A549 (cell line): Measurements from ENCODE around the gene LIN9. TPM values are rescaled to one million over a fixed set of nuclear protein-coding genes. Genes with fewer than 3 reads are reported as not detected.
"Not testable (repeated sequence)": the region's sequence is repeated elsewhere in the genome, so short reads cannot be mapped to it uniquely, and the experiment has no call there.

Source experiments
- ATAC-seq, 2 experiments: fragments of 200-7000 bp in 1 of 2; fragments of >200 bp in 1 of 2; cut with Nextera tagmentation in 1 of 2; cut with Tn5 transposase in 1 of 2; 3 replicates each; pipeline versions ENCODE4 v1.8.0 to v1.9.1; 2018 to 2020; ENCODE audit warnings: mild to moderate bottlenecking in 1 of 2, moderate library complexity in 1 of 2
- CTCF ChIA-PET: fragments of 300-600 bp; sonication (Branson Sonifier 250); formaldehyde crosslinking; extraction: SDS; loops from one replicate; lab custom pipeline; 2021; ENCODE audit warnings: antibody characterized with exemption, inconsistent platforms; lab: Yijun Ruan, JAX
- POLR2A ChIA-PET: fragments of 350-600 bp; formaldehyde crosslinking; extraction: SDS; loops from one replicate; lab custom pipeline; 2021; ENCODE audit warnings: antibody characterized with exemption, inconsistent platforms; lab: Yijun Ruan, JAX
- DNase-seq, 2 experiments: peaks; one replicate each; pipeline versions ENCODE4 v3.0.0 to v3.0.0-alpha.2; 2011 to 2016; ENCODE audit warnings: low read depth in 1 of 2, low spot score in 1 of 2
- FAIRE-seq: peaks from 2 replicates; lab custom pipeline; 2011; peaks lifted over from hg19 to GRCh38; lab: Jason Lieb, UNC
- H3K27ac ChIP-seq, 2 experiments: fragments of >200 bp; sonication (Bioruptor Twin); formaldehyde crosslinking; 3 replicates each; pipeline ENCODE4 v1.5.1; 2016 to 2017
- H3K4me1 ChIP-seq: fragments of >200 bp; sonication (Bioruptor Twin); formaldehyde crosslinking; 3 replicates; pipeline ENCODE4 v1.6.1; 2016
- H3K4me2 ChIP-seq: fragments of >200 bp; sonication (Bioruptor Twin); formaldehyde crosslinking; 3 replicates; pipeline ENCODE4 v1.6.1; 2016
- H3K4me3 ChIP-seq: fragments of >200 bp; sonication (Bioruptor Twin); formaldehyde crosslinking; 3 replicates; pipeline ENCODE4 v1.5.1; 2016
- H3K9me3 ChIP-seq: fragments of >200 bp; sonication (Bioruptor Twin); formaldehyde crosslinking; 3 replicates; pipeline ENCODE4 v1.6.1; 2016
- CBX2 ChIP-seq: fragments of 200-600 bp; sonication (generic); IDR thresholded peaks from 2 replicates; pipeline ENCODE4 v1.6.1; 2016; ENCODE audit warnings: low read depth, mild to moderate bottlenecking, borderline replicate concordance
- EHF ChIP-seq: fragments of 250-450 bp; sonication (Bioruptor Pico); IDR thresholded peaks from 2 replicates; pipeline ENCODE4 v1.5.0; 2020; ENCODE audit warnings: mild to moderate bottlenecking
- EHMT2 ChIP-seq: fragments of 200-600 bp; sonication (generic); IDR thresholded peaks from 2 replicates; pipeline ENCODE4 v1.6.1; 2016; ENCODE audit warnings: antibody characterized with exemption, low read depth, mild to moderate bottlenecking, moderate library complexity
- EP300 ChIP-seq, 2 experiments: fragments of >200 bp; sonication (Bioruptor Twin); formaldehyde crosslinking; IDR thresholded peaks; 2 replicates in 1 of 2; 3 replicates in 1 of 2; pipeline ENCODE4 v1.6.1; 2016 to 2017
- FOSL2 ChIP-seq, 2 experiments: fragments of 450-650 bp in 1 of 2; fragments of >200 bp in 1 of 2; sonication (Bioruptor Twin) in 1 of 2; formaldehyde crosslinking; IDR thresholded peaks; 2 replicates each; pipeline versions ENCODE4 v1.5.0 to v1.6.1; 2016 to 2020; ENCODE audit warnings: mild to moderate bottlenecking in 1 of 2, moderate library complexity in 1 of 2
- GATA3 ChIP-seq: IDR thresholded peaks from 2 replicates; pipeline ENCODE4 v1.6.1; 2012; ENCODE audit warnings: borderline replicate concordance
- HEYL ChIP-seq: fragments of 250-450 bp; sonication (Bioruptor Pico); IDR thresholded peaks from 2 replicates; pipeline ENCODE4 v1.8.0; 2021; ENCODE audit warnings: mild to moderate bottlenecking, moderate library complexity
- HOXA7 ChIP-seq: fragments of 250-450 bp; sonication (Bioruptor Pico); IDR thresholded peaks from 2 replicates; pipeline ENCODE4 v1.5.0; 2020; ENCODE audit warnings: mild to moderate bottlenecking, moderate library complexity
- HOXB5 ChIP-seq: fragments of 250-450 bp; sonication (Bioruptor Pico); IDR thresholded peaks from 2 replicates; pipeline ENCODE4 v1.5.0; 2020; ENCODE audit warnings: mild to moderate bottlenecking, moderate library complexity
- MAFK ChIP-seq: fragments of 450-650 bp; IDR thresholded peaks from 2 replicates; pipeline ENCODE4 v1.6.1; 2014; ENCODE audit not compliant: partially characterized antibody
- MYC ChIP-seq: IDR thresholded peaks from 2 replicates; pipeline ENCODE4 v1.6.1; 2012; ENCODE audit warnings: mild to moderate bottlenecking, inconsistent platforms, low read length, improper control_type of control experiment, borderline replicate concordance
- NPAS2 ChIP-seq: fragments of 250-450 bp; sonication (Bioruptor Pico); IDR thresholded peaks from 2 replicates; pipeline ENCODE4 v1.8.0; 2022; ENCODE audit warnings: mild to moderate bottlenecking, moderate library complexity, borderline replicate concordance
- NR3C1 ChIP-seq: fragments of >200 bp; sonication (Bioruptor Twin); formaldehyde crosslinking; IDR thresholded peaks from 3 replicates; pipeline ENCODE4 v1.6.1; 2017
- PHF8 ChIP-seq: fragments of 200-600 bp; sonication (generic); IDR thresholded peaks from 2 replicates; pipeline ENCODE4 v1.6.1; 2016; ENCODE audit warnings: low read depth, mild to moderate bottlenecking, antibody characterized with exemption, moderate library complexity, borderline replicate concordance
- POLR2AphosphoS2 ChIP-seq: conservative IDR thresholded peaks from 2 replicates; pipeline ENCODE4 v1.6.1; 2012; ENCODE audit warnings: low read length, improper control_type of control experiment, inconsistent platforms
- RARB ChIP-seq: fragments of 250-450 bp; sonication (Bioruptor Pico); IDR thresholded peaks from 2 replicates; pipeline ENCODE4 v1.8.0; 2021; ENCODE audit warnings: mild to moderate bottlenecking, moderate library complexity
- RNF2 ChIP-seq: fragments of 200-600 bp; sonication (generic); IDR thresholded peaks from 2 replicates; pipeline ENCODE4 v1.6.1; 2016; ENCODE audit warnings: low read depth, mild to moderate bottlenecking, antibody characterized with exemption, moderate library complexity, borderline replicate concordance
- SMC3 ChIP-seq: fragments of >200 bp; sonication (Bioruptor Twin); formaldehyde crosslinking; IDR thresholded peaks from 3 replicates; pipeline ENCODE4 v1.6.1; 2018; ENCODE audit warnings: inconsistent platforms
- TFCP2L1 ChIP-seq: fragments of 250-450 bp; sonication (Bioruptor Pico); IDR thresholded peaks from 2 replicates; pipeline ENCODE4 v1.5.0; 2021; ENCODE audit warnings: mild to moderate bottlenecking
- ZC3H11A ChIP-seq: fragments of 450-650 bp; IDR thresholded peaks from 2 replicates; pipeline ENCODE4 v1.6.1; 2014; ENCODE audit warnings: antibody characterized with exemption, mild to moderate bottlenecking
- ZNF302 ChIP-seq: fragments of 250-450 bp; sonication (Bioruptor Pico); IDR thresholded peaks from 2 replicates; pipeline ENCODE4 v1.9.0; 2021; ENCODE audit warnings: inconsistent platforms, mild to moderate bottlenecking, moderate library complexity
- ZSCAN20 ChIP-seq: fragments of 250-450 bp; sonication (Bioruptor Pico); IDR thresholded peaks from 2 replicates; pipeline ENCODE4 v1.8.0; 2022; ENCODE audit warnings: mild to moderate bottlenecking, moderate library complexity
- WGBS: methylation state at CpG from one replicate; pipeline ENCODE4 v1.1.6; 2017; ENCODE audit errors: missing lambda C conversion rate; 5-methylcytosine and 5-hydroxymethylcytosine counted together
- polyA plus RNA-seq, 4 experiments: library from polyadenylated mRNA; depleted of rRNA in 3 of 4; stranded (reverse); fragments of >200 nt; fragmentation: RNase III in 1 of 4; extraction: RNeasy Plus Mini Kit Qiagen cat#74134 plus additional on column Dnase treatment in 1 of 4; gene quantifications; 2 replicates in 3 of 4; 3 replicates in 1 of 4; pipeline ENCODE4 v1.2.3, GENCODE V29; 2011 to 2017
- TF ChIP-seq, protein P1 (sequence below): fragments of >200 bp; sonication (Bioruptor Twin); formaldehyde crosslinking; IDR thresholded peaks from 2 replicates; pipeline ENCODE4 v1.6.1; 2016
- TF ChIP-seq, protein P2 (sequence below): fragments of 250-450 bp; sonication (Bioruptor Pico); IDR thresholded peaks from 2 replicates; pipeline ENCODE4 v1.5.0; 2020; ENCODE audit warnings: low read depth, mild to moderate bottlenecking, moderate library complexity

Gene LIN9
- polyA plus RNA-seq, 2 of the 4 experiments (the other 2 are of a cell fraction): 8.3 to 14.7 TPM

DNA sequence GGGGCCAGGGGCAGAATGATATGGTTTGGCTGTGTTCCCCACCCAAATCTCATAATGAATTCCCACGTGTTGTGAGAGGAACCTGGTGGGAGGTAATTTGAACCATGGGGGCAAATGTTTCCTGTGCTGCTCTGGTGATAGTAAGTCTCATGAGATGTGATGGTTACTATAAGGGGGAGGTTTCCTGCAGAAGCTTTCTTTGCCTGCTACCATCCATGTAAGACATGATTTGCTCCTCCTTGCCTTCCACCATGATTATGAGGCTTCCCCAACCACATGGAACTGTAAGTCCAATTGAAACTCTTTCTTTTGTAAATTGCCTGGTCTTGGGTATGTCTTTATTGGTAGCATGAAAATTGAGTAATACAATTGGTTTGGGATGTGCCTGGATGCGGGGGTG lies 33.7 kb upstream of the LIN9 start:
- FAIRE-seq (no peak), DNase-seq (no peak), ATAC-seq (no peak)
- H3K4me1 ChIP-seq: no peaks in the 10 kb centered on the region
- no peak overlapping the region for H3K4me2 ChIP-seq
- 38% methylated on average over 2 of the region's 2 CpGs for WGBS
- H3K9me3 ChIP-seq: peaks cover 8% of the 10 kb centered on the region; the same call in 1 of the 3 replicates
- no peak overlapping the region for H3K4me3 ChIP-seq
- CTCF ChIA-PET: no interaction called here
- TF ChIP-seq, protein P1, sequence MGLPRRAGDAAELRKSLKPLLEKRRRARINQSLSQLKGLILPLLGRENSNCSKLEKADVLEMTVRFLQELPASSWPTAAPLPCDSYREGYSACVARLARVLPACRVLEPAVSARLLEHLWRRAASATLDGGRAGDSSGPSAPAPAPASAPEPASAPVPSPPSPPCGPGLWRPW: no peak
- TF ChIP-seq ZNF302 (CRISPR knock-in tag): no peak
- no peak for TF ChIP-seq EHMT2
- TF ChIP-seq PHF8: no peak
- TF ChIP-seq RNF2: no peak
- no peak for TF ChIP-seq ZSCAN20
- TF ChIP-seq NPAS2 (CRISPR knock-in tag): no peak
- no peak for TF ChIP-seq HOXA7 (CRISPR knock-in tag)
- no peak for TF ChIP-seq MAFK
- no peak for TF ChIP-seq NR3C1
- TF ChIP-seq MYC: no peak
- no peak for TF ChIP-seq HEYL (CRISPR knock-in tag)
- no peak for TF ChIP-seq EHF (CRISPR knock-in tag)
- TF ChIP-seq FOSL2 (IDR thresholded peaks at IDR 0.05): no peak
- TF ChIP-seq FOSL2 (CRISPR knock-in tag; IDR thresholded peaks at IDR 0.05): no peak
- TF ChIP-seq RARB (CRISPR knock-in tag): no peak
- TF ChIP-seq, protein P2, sequence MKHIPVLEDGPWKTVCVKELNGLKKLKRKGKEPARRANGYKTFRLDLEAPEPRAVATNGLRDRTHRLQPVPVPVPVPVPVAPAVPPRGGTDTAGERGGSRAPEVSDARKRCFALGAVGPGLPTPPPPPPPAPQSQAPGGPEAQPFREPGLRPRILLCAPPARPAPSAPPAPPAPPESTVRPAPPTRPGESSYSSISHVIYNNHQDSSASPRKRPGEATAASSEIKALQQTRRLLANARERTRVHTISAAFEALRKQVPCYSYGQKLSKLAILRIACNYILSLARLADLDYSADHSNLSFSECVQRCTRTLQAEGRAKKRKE (CRISPR knock-in tag): no peak
- TF ChIP-seq EP300 (IDR thresholded peaks at IDR 0.05): no peak
- TF ChIP-seq POLR2AphosphoS2: no peak
- TF ChIP-seq ZC3H11A: no peak
- no peak for TF ChIP-seq HOXB5
- TF ChIP-seq, all 56 proteins: peak for 0
- no peak overlapping the region for H3K27ac ChIP-seq
- POLR2A ChIA-PET: no interaction called here

DNA sequence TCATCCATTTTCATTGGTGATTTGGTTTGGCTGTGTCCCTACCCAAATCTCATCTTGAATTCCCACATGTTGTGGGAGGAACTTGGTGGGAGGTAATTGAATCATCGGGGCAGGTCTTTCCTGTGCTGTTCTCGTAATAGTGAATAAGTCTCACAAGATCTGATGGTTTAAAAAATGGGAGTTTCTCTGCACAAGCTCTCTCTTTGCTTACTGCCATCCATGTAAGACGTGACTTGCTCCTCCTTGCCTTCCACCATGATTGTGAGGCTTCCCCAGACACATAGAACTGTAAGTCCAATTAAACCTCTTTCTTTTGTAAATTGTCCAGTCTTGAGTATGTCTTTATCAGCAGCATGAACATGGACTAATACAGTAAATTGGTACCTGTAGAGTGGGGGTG lies 31.1 kb upstream of the LIN9 start:
- H3K4me1 ChIP-seq, H3K9me3 ChIP-seq, DNase-seq, H3K4me3 ChIP-seq, H3K4me2 ChIP-seq, CTCF ChIA-PET, H3K27ac ChIP-seq, ATAC-seq, FAIRE-seq, POLR2A ChIA-PET: not testable (repeated sequence)
- WGBS: 39% methylated on average over 3 of the region's 3 CpGs

DNA sequence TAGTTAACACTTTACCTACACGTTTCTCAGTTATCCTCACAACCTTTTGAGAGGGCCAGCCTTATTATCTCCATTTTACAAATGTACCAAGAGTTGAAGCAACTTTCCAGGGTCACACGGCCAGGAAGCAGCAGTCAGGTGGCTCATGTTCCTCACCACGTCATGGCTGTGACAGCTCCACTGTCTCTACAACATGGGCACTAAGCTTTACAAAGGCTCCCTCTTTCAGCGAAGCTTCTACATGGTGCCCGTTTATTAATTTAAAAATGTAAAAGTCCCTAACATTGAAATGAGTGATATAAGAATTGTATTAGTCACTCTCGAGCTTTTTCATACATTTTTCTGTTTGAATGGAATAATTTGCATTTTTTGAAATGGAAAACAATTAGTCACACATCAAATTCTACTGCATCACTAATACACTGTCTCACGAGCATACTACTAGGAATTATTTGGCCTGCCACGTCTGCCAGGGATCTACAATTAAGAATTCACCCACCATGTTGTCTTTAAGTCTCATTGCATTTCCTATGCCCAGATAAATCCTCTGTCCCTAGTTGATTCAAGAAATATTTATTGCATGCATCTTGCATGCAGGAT lies 28.4 kb upstream of the LIN9 start:
- Histone ChIP-seq H3K4me1 (no peaks in the 10 kb centered on the region), H3K9me3 (peaks cover 8% of the 10 kb centered on the region; the same call in 1 of the 3 replicates), H3K4me2 (no peak overlapping the region), H3K27ac (no peak overlapping the region), H3K4me3 (no peak overlapping the region)
- 41% methylated on average over 8 of the region's 8 CpGs for WGBS
- no peak for TF ChIP-seq PHF8
- TF ChIP-seq, protein P2 (CRISPR knock-in tag): no peak
- TF ChIP-seq HOXA7 (CRISPR knock-in tag): no peak
- no peak for TF ChIP-seq EHMT2
- TF ChIP-seq SMC3: no peak
- TF ChIP-seq MAFK: no peak
- no peak for TF ChIP-seq FOSL2 (IDR thresholded peaks at IDR 0.05)
- no peak for TF ChIP-seq FOSL2 (CRISPR knock-in tag; IDR thresholded peaks at IDR 0.05)
- no peak for TF ChIP-seq CBX2
- no peak for TF ChIP-seq GATA3
- TF ChIP-seq TFCP2L1: no peak
- ChIA-PET CTCF (interaction anchor here (0.8 to 1.6 kb wide), 2 partner anchors 29 to 212 kb away, joined by 3 to 8 read pairs; no protein-coding TSS in a partner anchor), POLR2A (no interaction called here)
- ATAC-seq: no peak
- no peak for DNase-seq
- no peak for FAIRE-seq
